Gastrocnemius medialis (tissue), 4 donors: ENCODE measurements around the gene SH3BGRL2. TPM values are rescaled to one million over a fixed set of nuclear protein-coding genes. Genes with fewer than 3 reads are reported as not detected.

ENCODE experiments used
- ATAC-seq, 2 donors: fragments of 150-250 bp; one replicate each; pipeline ENCODE4 v1.9.1; 2016
- DNase-seq, 2 donors: peaks; one replicate each; pipeline ENCODE4 v3.0.0-alpha.2; 2019
- H3K27ac ChIP-seq, 4 donors: fragments of 200-600 bp; sonication (generic); 1 replicate in 1 of 4; 2 replicates in 3 of 4; pipeline ENCODE4 v1.5.1; 2016 to 2018; ENCODE audit warnings: mild to moderate bottlenecking in 2 of 4, moderate library complexity in 1 of 4
- H3K27me3 ChIP-seq, 3 donors: fragments of 200-600 bp; sonication (generic) in 2 of 3; 1 replicate in 1 of 3; 2 replicates in 2 of 3; pipeline versions ENCODE4 v1.5.1 to v1.6.0; 2016 to 2019; ENCODE audit warnings: mild to moderate bottlenecking in 1 of 3, moderate library complexity in 1 of 3
- H3K36me3 ChIP-seq, 2 donors: fragments of 200-600 bp; sonication (generic) in 1 of 2; one replicate each; pipeline ENCODE4 v1.5.1; 2017 to 2018
- H3K4me1 ChIP-seq, 2 donors: fragments of 200-600 bp; sonication (generic) in 1 of 2; one replicate each; pipeline ENCODE4 v1.5.1; 2016 to 2017; ENCODE audit warnings: mild to moderate bottlenecking in 2 of 2
- H3K4me3 ChIP-seq, 4 donors: fragments of 200-600 bp; sonication (generic) in 3 of 4; 1 replicate in 1 of 4; 2 replicates in 3 of 4; pipeline ENCODE4 v1.5.1; 2016 to 2019; ENCODE audit warnings: mild to moderate bottlenecking in 2 of 4
- H3K9me3 ChIP-seq, 3 donors: fragments of 200-600 bp; sonication (generic) in 2 of 3; 1 replicate in 1 of 3; 2 replicates in 2 of 3; pipeline ENCODE4 v1.5.1; 2016 to 2019
- POLR2A ChIP-seq, 2 donors: fragments of 450-650 bp; IDR thresholded peaks; one replicate each; pipeline ENCODE4 v1.6.1; 2017; ENCODE audit warnings: antibody characterized with exemption in 2 of 2, mild to moderate bottlenecking in 2 of 2, moderate library complexity in 2 of 2
- in situ Hi-C, 4 donors: fragments of 200-750 bp; cut with MboI; loops; one replicate each; pipeline versions ENCODE4 v1.15.0 to v1.8.0; 2017; ENCODE audit warnings: low sequenced_read_pairs in 4 of 4
- intact Hi-C: fragments of 100-400 bp; cut with DNase I; formaldehyde crosslinking; loops from one replicate; pipeline ENCODE4 v1.15.1; 2023; ENCODE audit warnings: low total_unique reads
- total RNA-seq, 4 donors: library from RNA; depleted of rRNA; stranded (reverse); fragments of >200 nt; gene quantifications; one replicate each; pipeline versions ENCODE4 v1.1.0 to v1.2.3, GENCODE V29; 2016
- TF ChIP-seq, protein P1 (sequence below), 5 experiments: fragments of 450-650 bp in 3 of 5; fragments of 200-600 bp in 2 of 5; sonication (generic) in 2 of 5; IDR thresholded peaks in 4 of 5; conservative IDR thresholded peaks in 1 of 5; 1 replicate in 4 of 5; 2 replicates in 1 of 5; pipeline ENCODE4 v1.5.1; 2016 to 2019; ENCODE audit warnings: antibody characterized with exemption in 5 of 5, mild to moderate bottlenecking in 3 of 5, moderate library complexity in 3 of 5

The SH3BGRL2 gene
- total RNA-seq, 4 donors from 2014 or later, result 8.0 to 15.7 (median 9.1) TPM

DNA sequence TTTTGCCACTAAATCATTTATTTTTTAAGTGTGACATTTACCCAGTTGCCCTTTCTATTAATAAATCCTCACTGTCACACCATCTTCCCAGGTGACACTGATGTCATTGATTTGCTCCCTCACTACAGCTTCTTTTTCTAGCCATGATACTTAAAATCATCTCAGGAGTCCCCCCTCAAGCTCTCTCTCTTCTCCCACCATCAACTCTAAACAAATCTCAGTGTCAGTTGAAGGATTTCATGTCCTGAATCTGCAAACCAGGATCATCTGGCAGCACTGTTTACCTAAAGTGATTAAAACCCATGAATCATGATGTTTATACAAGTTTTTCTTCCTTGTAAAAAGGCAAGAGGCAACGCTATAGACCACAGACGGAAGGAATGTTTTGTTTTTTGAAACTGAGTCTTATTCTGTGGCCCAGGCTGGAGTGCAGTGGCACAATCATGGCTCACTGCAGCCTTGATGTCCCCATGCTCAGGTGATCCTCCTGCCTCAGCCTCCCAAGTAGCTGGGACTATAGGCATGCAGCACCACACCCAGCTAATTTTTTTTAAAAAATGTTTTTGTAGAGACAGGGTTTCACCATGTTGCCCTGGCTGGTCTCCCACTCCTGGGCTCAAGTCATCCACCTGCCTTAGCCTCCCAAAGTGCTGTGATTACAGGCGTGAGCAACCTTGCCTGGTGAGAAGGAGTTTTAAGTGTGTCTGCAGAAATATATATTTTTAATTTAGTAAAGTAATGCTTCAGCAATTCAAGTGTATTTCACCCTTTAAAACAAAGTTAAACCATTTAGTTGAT is 30.1 kb upstream of the SH3BGRL2 start:
- in situ Hi-C loops (no loop called here), intact Hi-C loops (no loop called here)

DNA sequence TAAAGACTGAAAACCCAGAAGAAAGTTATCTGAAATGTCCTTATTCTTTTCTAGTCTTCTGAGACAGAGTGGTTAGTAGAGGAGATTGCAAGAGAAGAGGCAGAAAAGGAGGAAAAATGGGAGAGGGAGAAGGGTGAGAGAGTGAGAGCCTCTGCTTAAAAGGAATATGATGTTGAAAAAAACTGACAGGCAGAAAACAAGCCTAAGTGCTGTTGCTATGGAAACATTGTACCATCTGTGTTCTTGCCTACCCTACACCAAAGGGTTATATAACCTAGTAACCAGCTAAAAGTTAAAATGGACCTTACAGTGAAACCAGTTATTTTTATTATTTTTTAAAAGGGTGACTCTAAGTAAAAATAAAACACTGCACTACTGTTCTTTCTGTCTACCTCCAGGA is 28.3 kb upstream of the SH3BGRL2 start:
- H3K4me1 ChIP-seq, result peaks cover 0 to 6% of the 10 kb centered on the region in 2 donors
- no peaks in the 10 kb centered on the region for H3K36me3 ChIP-seq
- H3K9me3 ChIP-seq, result no peaks in the 10 kb centered on the region
- TF ChIP-seq, protein P1, sequence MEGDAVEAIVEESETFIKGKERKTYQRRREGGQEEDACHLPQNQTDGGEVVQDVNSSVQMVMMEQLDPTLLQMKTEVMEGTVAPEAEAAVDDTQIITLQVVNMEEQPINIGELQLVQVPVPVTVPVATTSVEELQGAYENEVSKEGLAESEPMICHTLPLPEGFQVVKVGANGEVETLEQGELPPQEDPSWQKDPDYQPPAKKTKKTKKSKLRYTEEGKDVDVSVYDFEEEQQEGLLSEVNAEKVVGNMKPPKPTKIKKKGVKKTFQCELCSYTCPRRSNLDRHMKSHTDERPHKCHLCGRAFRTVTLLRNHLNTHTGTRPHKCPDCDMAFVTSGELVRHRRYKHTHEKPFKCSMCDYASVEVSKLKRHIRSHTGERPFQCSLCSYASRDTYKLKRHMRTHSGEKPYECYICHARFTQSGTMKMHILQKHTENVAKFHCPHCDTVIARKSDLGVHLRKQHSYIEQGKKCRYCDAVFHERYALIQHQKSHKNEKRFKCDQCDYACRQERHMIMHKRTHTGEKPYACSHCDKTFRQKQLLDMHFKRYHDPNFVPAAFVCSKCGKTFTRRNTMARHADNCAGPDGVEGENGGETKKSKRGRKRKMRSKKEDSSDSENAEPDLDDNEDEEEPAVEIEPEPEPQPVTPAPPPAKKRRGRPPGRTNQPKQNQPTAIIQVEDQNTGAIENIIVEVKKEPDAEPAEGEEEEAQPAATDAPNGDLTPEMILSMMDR (IDR thresholded peaks at IDR 0.05 in 4 of 5, conservative IDR thresholded peaks at IDR 0.05 in 1 of 5), result no peak
- no peak for TF ChIP-seq POLR2A (IDR thresholded peaks at IDR 0.05)
- no peak overlapping the region for H3K27ac ChIP-seq
- DNase-seq (no peak), ATAC-seq (no peak)
- intact Hi-C loops (no loop called here), in situ Hi-C loops (no loop called here)
- no peaks in the 10 kb centered on the region for H3K27me3 ChIP-seq
- H3K4me3 ChIP-seq, result no peak overlapping the region

More for the DNA sequence above, 30.1 kb upstream of the SH3BGRL2 start:
- TF ChIP-seq, protein P1 (IDR thresholded peaks at IDR 0.05 in 4 of 5, conservative IDR thresholded peaks at IDR 0.05 in 1 of 5), result no peak
- TF ChIP-seq POLR2A (IDR thresholded peaks at IDR 0.05), result no peak
- H3K4me3 ChIP-seq, result no peak overlapping the region
- H3K27me3 ChIP-seq, result no peaks in the 10 kb centered on the region
- H3K27ac ChIP-seq, result no peak overlapping the region
- peaks cover 0 to under 1% of the 10 kb centered on the region in 2 donors for H3K4me1 ChIP-seq
- DNase-seq (no peak), ATAC-seq (no peak)
- no peaks in the 10 kb centered on the region for H3K36me3 ChIP-seq
- H3K9me3 ChIP-seq, result no peaks in the 10 kb centered on the region

DNA sequence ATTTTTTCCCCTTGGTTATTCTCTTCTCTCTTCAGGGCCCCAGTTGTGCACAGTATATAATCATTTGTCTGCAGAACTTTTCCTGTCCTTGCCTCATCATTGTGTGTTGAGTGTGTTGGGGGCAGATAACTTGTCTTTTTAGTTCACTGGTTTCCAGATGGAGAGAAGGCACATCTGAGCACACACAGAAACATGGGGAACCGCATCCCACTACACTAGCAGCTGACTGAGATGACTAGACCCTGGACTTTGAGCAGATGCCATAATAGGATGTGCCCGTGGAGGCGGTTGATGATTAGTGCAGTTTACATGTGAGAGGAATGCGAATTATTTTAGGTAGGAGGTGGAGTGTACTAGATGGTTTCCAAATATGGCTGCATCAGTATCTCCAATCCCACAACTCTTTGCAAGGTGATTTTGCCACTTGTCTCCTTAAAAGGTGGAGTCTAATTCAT is 26.5 kb upstream of the SH3BGRL2 start:
- intact Hi-C loops (no loop called here), in situ Hi-C loops (no loop called here)
- Histone ChIP-seq H3K9me3 (no peaks in the 10 kb centered on the region), H3K27me3 (no peaks in the 10 kb centered on the region), H3K36me3 (no peaks in the 10 kb centered on the region), H3K4me1 (peaks cover 0 to 6% of the 10 kb centered on the region in 2 donors), H3K27ac (no peak overlapping the region), H3K4me3 (no peak overlapping the region)
- ATAC-seq (no peak), DNase-seq (no peak)
- TF ChIP-seq, protein P1 (IDR thresholded peaks at IDR 0.05 in 4 of 5, conservative IDR thresholded peaks at IDR 0.05 in 1 of 5), result no peak
- TF ChIP-seq POLR2A (IDR thresholded peaks at IDR 0.05), result no peak

DNA sequence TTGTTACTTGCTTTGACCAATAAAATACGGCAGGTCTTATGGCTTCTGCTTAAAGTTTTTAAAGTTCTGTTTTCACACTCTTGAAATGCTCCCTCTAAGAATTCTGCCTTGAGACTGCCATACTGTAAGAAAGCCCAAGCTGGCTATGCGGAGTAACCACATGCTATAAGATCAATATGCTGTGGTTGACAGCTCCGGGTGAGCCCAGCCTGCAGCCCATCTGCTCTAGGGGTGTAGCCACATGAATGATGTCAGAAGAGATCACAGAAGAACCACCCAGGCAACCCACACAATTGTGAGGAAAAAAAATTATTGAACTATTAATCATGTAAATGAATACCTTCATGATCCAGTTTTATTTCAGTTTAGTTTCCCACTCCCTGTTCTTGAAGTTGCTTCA is 26.1 kb upstream of the SH3BGRL2 start:
- TF ChIP-seq, protein P1 (IDR thresholded peaks at IDR 0.05 in 4 of 5, conservative IDR thresholded peaks at IDR 0.05 in 1 of 5), result no peak
- no peak for TF ChIP-seq POLR2A (IDR thresholded peaks at IDR 0.05)
- H3K27me3 ChIP-seq, result no peaks in the 10 kb centered on the region
- H3K4me1 ChIP-seq, result peaks cover 0 to 6% of the 10 kb centered on the region in 2 donors
- no peak overlapping the region for H3K4me3 ChIP-seq
- ATAC-seq (no peak), DNase-seq (no peak)
- no peak overlapping the region for H3K27ac ChIP-seq
- in situ Hi-C loops (no loop called here), intact Hi-C loops (no loop called here)
- no peaks in the 10 kb centered on the region for H3K36me3 ChIP-seq
- no peaks in the 10 kb centered on the region for H3K9me3 ChIP-seq
